Stimulated activated CD4-positive, alpha-beta T cell treated with anti-CD3 and anti-CD28 coated beads, Interleukin-1b, Interleukin-23, amount 100 ng/mL, for 4 hours (primary cell): Measurements from ENCODE around the gene CEND1.
"Not testable (repeated sequence)": the region's sequence is repeated elsewhere in the genome, so short reads cannot be mapped to it uniquely, and the experiment has no call there.

Experiments
- DNase-seq, 2 donors: peaks; one replicate each; pipeline ENCODE4 v3.0.0-alpha.2; 2020; ENCODE audit warnings: low read depth in 2 of 2

CEND1 gene

DNA sequence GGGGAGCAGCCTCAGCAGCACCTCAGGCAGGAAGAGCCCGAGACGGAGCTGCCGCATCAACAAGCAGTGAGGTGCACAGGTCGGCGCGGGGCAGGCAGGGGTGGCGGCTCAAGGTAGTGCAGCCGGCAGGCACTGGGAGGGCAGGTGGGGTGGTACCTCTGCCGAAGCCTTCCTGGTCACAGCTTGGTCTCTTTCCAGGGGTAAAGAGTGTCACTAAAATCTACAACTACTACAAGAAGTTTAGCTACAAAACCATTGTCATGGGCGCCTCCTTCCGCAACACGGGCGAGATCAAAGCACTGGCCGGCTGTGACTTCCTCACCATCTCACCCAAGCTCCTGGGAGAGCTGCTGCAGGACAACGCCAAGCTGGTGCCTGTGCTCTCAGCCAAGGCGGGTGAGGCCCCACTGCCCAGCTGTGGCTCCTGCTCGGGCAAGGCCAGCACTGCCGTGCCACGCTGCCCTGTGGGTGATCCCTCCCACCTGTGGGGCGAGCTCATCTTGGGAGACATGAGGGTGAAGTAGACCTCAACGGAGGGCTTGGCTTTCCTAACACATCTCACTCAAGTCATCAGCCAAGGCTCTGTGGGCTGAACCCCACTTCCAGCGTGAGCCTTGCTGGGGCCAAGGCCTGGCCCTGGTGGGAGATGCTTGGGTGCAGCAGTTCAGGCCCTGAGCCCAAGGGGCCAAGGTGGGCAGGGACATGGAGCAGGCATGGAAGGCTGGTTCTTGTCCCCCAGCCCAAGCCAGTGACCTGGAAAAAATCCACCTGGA is 26.2 kb downstream of the CEND1 start:
- no peak for DNase-seq

DNA sequence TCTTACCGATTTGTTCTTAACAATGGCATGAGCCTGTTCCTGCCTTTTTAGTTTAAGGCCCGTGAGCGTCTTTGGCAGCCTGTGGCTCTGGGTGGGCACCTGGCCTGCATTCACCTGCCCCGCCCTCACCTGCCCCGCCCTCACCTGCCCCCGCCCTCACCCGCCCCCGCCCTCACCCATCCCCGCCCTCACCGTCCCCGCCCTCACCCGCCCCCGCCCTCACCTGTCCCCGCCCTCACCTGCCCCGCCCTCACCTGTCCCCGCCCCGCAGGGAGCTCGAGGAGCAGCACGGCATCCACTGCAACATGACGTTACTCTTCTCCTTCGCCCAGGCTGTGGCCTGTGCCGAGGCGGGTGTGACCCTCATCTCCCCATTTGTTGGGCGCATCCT is 26.8 kb downstream of the CEND1 start:
- DNase-seq = no peak

DNA sequence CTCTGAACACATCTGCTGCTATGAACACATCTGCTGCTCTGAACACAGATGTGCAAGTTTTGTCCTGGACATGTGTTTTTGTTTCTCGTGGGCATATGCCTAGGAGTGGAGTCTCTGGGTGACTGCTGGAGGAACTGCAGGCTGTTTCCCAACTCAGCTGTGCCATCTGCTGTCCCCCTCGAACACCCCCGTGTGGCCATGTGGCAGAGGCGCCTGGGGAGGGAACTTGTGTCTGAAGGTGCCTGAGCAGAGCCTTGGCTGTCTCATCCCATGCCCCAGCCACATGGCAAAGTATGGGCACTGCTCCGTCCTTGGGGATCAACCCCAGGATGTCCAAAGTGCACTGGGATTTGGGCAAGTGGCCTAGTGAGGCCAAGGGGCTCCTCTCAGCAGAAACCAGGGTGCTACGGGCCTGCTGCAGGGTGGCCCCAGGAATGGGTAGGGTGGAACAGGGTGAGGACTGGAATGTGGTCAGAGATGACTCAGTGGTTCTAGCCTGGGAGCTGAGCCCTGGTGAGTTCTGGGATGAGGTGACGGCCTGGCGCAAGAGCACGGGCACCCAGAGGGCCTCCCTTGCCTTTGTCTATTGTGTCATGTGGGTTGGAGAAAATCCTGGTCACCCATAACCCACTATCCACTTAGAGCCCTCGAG is 27.3 kb downstream of the CEND1 start:
- DNase-seq = no peak

DNA sequence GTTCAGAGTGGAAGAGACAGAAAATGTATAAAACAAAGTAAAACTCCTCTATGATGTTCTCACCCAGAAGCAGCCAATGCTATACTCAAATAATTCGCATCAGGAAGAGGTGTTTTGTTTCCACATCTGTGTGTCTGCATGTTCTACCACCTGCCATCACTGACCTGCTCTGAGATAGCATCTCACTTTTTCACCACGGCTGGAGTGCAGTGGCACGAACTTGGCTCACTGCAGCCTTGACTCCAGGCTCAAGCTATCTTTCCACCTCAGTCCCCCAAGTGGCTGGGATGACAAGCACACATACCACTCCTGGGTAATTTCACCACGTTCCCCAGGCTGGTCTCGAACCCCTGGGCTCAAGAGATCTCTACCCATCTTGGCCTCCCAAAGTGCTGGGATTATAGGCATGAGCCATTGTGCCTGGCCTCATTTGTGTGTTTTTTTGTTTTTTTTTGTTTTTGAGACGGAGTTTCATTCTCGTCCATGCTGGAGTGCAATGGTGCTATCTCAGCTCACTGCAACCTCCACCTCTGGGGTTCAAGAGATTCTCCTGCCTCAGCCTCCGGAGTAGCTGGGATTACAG is 28.3 kb downstream of the CEND1 start:
- no peak for DNase-seq

DNA sequence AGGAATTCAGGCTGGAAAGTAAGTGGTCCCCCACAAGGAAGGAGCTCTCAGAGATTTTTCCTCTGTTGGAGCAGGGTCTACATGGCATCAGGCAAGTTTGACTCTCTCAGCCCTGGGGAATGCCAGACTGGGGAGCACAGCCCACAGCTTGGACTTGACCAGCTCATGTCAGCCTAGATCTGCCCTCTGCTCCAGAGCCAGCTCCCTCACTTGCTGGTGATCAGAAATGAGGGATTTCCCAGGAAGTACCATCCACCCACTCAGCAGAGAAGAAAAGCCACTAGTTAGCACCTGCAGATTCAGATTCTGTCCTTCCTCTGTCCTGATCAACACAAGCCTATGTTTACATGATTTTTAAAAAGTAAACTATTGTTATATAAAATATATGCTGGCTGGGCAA is 29.7 kb downstream of the CEND1 start:
- no peak for DNase-seq

DNA sequence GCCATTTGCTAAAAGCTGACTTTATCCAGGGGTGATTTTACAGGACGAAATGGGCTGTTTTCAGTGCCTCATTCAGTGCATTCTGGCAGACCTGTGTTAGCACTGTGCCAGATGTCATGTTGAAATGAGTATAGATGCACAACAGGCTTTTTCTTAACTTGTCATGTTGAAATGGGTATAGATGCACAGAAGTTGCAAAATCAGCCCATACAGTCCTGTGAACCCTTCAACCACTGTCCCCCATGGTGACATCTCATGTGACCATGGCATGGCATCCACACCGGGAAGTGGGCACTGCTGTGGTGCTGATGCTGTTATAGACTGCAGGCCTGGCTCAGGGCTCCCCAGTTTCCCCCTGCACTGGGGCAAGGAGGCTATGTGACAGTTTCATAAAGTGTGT is 40.2 kb downstream of the CEND1 start:
- DNase-seq = no peak

DNA sequence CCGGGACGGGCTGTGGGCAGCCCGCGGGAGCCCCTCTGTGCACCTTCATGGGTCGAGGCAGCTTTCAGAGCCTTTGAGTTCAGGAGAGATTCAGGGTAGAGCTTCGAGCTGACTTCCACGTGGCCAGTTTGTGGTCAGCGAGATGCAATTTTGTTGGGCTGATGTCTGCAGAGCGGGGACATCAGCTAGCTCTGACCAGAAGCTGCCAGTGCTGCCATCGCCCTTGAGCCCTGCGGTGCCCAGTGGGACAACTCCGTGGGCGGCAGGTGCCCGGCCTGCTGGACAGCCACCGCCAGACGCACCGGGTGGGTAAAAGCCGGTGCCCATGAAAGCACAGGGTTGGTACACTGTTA is 41.9 kb downstream of the CEND1 start:
- no peak for DNase-seq

DNA sequence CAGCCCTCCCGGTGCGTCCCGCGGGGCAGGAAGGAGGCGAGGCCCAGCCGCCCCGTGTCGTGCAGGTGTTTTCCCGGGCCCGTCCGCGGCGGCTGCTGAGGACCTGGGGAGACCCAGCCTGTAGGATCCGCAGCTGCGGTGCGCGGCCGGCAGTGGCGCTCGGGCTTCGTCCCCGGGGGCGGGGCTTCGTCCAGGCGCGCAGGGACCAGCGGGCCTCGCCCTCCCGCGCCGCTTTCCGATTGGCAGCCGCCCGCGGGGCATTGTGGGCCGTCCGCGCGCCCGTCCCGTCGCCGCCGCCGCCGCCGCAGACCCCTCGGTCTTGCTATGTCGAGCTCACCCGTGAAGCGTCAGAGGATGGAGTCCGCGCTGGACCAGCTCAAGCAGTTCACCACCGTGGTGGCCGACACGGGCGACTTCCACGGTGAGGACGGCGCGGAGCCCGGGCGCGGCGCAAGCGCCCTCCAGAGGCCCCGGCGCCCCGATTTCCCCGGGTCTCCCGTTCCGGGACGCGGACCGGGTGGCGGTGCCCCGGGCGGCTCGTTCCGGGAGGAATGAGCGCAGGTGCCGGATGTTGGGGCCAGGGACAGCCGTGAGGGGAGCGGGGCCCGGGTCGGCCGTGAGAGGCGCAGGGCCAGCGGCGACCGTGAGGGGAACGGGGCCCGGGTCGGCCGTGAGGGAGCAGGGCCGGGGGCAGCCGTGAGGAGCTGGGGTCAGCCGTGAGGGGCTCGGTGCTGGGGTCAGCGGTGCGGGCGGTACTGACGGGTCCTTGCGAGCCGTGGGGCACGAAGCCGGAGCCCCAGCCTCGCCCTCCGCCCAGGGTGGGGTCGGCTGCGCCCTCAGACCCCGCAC is 42.5 kb downstream of the CEND1 start, which contains the start of gene TALDO1:
Gene TALDO1 (plus strand): TSS at position 307 of the 849 bp plus-strand sequence. CDS start 18 bp downstream, at position 325.
- DNase-seq = peak; percentile 60 to 88

DNA sequence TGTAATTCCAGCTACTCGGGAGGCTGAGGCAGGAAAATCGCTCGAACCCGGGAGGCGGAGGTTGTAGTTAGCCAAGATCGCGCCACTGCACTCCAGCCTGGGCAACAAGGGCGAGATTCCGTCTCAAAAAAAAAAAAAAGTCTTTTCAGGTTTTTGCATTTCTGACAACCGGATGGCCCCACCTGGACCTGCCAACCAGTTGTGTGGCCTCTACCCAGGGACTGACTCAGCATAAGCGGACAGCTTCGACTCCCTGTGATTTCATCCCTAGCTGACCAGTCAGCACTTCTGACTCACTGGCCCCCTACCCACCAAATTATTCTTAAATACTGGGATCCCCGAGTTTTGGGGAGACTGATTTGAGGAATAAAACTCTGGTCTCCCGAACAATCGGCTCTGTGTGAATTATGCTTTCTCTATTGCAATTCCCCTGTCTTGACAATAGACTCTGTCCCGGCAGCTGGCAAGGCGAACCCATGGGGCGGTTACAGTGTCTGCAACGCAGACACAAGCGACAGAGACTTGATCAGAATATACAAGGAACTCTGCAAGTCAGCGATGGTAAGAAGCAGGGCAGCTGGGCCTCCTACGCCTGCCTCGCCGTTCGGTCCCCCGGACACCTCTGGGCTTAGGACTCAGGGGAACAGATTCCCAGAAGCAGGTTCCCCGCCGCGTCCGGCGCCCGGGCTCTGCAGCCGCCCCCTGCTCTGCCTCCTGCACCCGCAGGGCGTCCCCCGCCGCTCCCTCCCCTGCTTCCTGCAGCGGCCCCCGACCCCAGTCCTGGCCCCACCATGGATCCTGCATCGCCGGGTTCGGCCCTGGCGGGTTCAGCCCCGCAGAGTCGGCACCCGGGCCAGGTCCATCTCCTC is 43.4 kb downstream of the CEND1 start:
- DNase-seq = no peak

DNA sequence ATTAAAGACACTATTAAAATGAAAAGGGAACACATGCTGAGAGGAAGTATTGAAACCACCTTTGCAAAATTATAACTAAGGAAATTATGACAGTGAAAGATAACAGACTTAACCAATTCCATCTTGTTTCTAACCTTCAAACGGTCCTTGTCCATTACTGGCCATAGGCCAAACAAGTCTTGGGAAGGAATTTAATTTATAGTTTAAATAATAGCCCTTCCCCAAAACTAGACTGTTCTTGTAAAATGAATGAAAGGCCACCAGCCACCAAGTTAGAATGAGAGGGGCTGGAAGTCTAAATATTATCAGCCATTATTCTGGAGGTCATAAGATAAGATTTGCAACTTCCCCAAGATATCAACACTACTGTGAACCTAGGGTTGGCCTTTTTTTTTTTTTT is 44.5 kb downstream of the CEND1 start:
- DNase-seq = no peak

DNA sequence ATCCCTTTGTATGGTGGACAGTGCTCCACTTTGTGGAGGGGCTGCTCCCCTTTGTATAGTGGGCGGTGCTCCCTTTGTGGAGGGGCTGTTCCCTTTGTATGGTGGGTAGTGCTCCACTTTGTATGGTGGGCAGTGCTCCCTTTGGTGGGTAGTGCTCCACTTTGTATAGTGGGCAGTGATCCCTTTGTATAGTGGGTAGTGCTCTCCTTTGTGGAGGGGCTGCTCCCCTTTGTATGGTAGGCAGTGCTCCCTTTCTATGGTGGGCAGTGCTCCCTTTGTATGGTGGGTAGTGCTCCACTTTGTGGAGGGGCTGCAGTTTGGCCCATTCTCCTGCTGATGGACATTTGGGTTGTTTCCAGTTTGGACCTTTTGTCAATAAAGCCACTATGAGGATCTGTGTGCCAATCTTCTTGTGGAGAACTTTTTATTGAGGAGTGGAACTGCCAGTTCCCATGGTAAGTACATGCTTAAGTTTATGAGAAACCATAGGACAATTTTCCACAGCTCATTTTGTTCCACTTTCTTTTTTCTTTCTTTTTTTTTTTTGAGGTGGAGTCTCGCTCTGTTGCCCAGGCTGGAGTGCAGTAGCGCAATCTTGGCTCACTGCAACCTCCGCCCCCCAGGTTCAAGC is 47.2 kb downstream of the CEND1 start:
- DNase-seq = no peak

DNA sequence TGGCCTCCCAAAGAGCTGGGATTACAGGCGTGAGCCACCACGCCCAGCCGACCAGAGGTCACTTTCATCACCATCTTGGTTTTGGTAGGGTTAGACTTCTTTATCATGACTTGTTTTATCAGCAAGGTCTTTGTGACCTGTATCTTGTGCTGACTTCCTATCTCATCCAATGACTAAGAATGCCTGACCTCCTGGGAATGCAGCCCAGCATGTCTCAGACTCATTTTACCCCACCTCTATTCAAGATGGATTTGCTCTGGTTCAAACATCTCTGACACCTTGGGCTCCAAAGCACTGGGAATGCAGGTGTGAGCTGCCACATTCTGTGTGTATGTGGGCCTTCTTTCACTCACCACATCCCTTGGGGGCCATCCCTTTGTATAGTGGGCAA is 47.7 kb downstream of the CEND1 start:
- DNase-seq = no peak

DNA sequence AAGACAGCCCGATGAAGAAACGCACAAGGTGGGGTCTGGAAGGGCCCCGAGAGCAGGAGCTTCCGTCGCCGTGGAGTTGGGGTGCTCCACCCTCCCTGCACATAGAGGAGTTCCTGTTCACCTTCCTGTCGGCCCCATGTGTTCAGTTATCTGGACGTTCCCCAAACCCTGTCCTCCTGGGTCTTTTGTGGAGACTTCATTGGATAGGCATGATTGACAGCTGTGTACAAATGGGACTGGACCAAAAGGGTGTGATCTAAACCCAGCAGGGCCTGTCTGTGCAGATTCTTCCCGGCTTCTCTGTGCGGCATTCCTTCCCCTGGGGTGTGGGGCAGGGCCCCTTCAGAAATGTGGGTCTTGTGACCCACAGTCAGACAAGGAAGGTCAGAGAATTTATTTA is 52.0 kb downstream of the CEND1 start:
- DNase-seq = not testable (repeated sequence)

DNA sequence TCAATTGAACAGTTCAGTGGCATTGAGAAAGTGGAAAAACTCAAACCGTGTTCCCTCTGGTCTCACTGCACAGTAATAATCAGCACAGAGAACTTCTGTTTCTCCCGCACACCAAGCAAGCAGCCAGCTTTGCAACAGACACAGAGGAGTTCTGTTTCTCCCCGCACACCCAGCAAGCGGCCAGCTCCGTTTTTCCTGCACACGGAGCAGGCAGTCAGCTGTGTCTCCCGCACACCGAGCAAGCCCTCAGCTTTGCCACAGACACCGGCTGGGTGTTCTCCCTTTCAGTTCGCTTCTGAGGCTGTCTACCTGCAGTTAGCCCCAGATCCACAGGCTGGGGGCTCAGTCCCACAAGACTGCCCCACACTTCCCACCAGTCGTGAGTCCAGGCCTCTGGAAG is 52.5 kb downstream of the CEND1 start:
- no peak for DNase-seq
